GM19193 (cell line): ENCODE measurements around the gene DAB2IP.

Experiments
- POLR2A ChIP-seq: IDR thresholded peaks from 4 replicates; pipeline ENCODE4 v1.6.1; 2011; ENCODE audit not compliant: insufficient read depth, insufficient read length; ENCODE audit errors: extremely low read depth

DAB2IP gene

GRCh38 chr9:121651295-121652020, at the start of gene DAB2IP:
Gene DAB2IP (plus strand): TSS chr9:121651634. CDS start chr9:121651776, 142 bp downstream.
- TF ChIP-seq POLR2A = no peak

DNA sequence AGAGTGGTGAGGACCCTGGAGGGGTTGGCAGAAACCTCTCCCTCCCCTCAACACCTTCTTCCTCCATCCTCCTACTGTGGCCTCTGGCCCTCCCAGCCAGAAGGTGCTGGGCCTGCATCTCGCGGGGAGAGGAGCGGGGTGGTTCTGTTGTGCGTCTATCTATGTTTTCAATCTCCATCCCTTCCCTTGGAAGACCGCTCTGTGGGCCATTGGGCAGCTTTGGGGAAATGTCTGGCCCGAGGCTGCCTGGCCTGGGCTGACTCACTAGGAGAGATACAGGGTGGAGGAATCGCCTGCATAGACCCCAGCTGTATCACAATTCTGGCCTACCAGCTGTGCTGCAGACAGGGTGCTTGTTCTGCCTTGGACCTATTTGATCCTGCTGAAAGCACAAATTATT, 48.4 kb upstream of the DAB2IP start:
- TF ChIP-seq POLR2A = no peak

GRCh38 chr9:121604242-121604641, 47.2 kb upstream of the DAB2IP start:
- TF ChIP-seq POLR2A = no peak

DNA sequence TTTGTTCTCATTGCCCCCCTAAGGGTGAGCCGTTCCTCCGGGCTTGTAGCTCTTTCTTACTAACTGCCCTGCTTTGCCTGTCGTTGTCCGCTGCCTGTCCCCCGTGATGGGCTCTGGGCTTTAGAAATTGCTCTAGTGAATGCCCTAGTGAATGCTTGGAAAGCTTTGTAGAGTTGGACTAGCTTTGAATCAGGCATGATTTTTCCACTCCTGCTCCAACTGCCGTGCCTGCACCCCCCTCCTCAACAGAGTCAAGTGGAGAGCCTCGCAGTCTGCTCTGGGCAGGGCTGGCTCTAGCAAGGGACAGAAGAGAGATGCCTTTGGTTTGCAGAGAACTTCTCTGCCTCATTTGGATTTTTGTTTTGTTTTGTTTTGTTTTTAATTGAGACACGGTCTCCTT, 46.8 kb upstream of the DAB2IP start:
- no peak for TF ChIP-seq POLR2A

- no peak for TF ChIP-seq POLR2A
Observed at GRCh38 chr9:121607434-121608167, 43.8 kb upstream of the DAB2IP start.

GRCh38 chr9:121608168-121608853, 43.1 kb upstream of the DAB2IP start:
- no peak for TF ChIP-seq POLR2A

- no peak for TF ChIP-seq POLR2A
Observed at GRCh38 chr9:121609822-121610637, 41.4 kb upstream of the DAB2IP start.

GRCh38 chr9:121610638-121610953, 40.8 kb upstream of the DAB2IP start:
- TF ChIP-seq POLR2A = no peak

GRCh38 chr9:121612511-121612998, 38.9 kb upstream of the DAB2IP start:
- TF ChIP-seq POLR2A = no peak

DNA sequence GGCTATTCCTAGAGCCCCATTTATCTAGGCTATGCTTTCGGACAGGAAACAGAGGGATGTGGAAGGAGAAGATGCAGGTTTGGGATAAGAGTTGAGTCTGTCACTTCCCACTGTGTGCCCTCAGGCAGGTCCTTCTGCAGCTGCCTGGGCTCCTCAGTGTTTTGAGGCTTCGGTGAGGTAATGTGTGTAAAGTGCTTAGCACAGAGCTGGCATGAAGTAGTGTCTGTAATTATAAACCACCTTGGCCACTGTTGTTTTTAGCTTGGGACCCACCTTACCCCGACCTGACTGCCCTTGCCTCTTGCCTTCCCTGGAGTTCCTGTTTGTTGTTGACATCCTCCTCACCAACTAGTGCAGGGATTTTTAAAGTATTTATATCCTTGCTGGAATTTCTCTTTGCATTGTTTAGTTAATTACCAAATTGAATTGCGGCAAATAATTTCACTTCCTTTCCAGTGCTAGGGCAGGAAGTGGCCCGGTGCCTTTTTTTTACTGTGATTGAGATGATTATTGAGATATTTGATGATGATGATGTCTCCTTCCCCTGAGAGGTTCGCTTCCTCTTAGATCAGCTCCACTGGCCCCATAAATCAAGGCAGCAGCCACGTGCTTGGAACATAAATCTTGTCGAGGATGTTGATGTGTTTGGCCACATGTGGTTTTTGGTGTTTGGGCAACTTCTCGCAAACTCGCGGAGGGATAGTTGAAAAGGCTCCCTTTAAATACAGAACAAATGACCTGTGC, 38.3 kb upstream of the DAB2IP start:
- TF ChIP-seq POLR2A = no peak

DNA sequence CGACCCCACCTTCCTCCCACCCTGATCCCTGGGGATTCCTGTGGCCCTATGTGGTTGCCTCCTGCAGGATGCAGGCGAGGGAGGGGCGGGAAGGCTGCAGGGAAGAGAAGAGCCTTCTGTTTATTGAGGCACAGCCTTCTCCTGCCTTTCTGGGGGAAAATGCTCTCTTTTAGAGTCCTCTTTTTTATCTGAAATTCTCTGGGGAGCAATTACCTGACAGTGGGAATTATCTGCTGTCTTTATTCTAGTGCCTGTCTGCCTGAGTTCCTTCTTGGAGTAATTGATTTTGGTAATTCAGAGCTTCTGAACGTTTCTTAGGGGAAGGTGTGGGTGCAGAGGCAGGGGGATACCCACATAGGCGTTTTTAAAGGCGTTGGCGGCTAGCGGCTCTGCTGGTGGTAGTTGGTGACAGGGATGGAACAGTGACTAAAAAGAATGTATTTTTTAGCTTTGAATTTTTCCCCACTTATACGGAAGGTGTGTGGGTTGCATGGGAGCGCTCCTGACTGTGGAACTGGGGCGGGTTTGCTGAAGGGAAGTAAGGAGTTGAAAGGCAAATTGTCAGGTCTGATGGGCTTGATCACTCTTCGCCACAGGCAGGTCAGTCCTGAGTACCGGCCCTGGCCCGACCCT, 35.2 kb upstream of the DAB2IP start:
- TF ChIP-seq POLR2A = no peak

- no peak for TF ChIP-seq POLR2A
Observed at GRCh38 chr9:121618504-121618903, 32.9 kb upstream of the DAB2IP start.

- TF ChIP-seq POLR2A = no peak
Observed at GRCh38 chr9:121619545-121620324, 31.7 kb upstream of the DAB2IP start.

DNA sequence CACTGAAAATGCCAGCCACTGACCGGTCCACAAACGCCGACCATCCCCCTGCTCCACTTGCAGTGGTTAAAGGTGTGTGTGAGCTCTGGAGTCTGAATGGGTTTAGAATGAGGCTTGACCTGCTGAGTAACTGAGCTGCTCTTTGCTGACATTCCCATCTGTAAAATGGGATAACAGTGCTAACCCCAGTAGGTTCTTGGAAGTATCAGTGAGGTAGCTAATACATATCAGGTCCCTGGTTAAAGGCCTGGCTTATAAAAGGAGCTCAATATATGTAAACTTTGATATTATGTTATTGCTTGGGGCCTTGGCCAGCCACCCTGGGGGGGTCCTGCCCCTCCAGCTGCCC, 31.1 kb upstream of the DAB2IP start:
- no peak for TF ChIP-seq POLR2A
